DMS 273 treated with DMSO at 0.1 percent for 48 hours (cell line): Measurements from ENCODE around the gene PRR5.

Experiments
- DNase-seq: peaks from one replicate; lab custom pipeline; 2025; lab: John Stamatoyannopoulos, UW

The PRR5 gene

DNA sequence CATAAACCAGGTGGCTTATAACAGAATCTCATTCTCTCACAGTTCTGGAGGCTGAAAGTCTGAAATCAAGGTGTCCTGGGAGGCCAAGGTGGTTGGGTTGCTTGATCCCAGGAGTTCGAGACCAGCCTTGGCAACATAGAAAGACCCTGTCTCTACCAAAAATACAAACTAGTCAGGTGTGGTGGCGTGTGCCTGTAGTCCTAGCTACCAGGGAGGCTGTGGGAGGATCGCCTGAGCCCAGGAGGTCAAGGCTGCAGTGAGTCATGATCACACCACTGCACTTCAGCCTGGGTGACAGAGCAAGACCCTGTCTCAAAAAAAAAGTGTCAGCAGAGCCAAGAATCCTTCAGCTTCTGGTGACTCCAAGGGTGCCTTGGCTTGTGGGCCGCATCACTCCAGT, 8.9 kb upstream of the PRR5 start:
- DNase-seq, result no peak

- no peak for DNase-seq
Observed at GRCh38 chr22:44693756-44694155, 8.2 kb upstream of the PRR5 start.

- no peak for DNase-seq
Observed at GRCh38 chr22:44697423-44698141, 4.4 kb upstream of the PRR5 start.

- DNase-seq, result no peak
Observed at GRCh38 chr22:44698531-44699421, 3.2 kb upstream of the PRR5 start.

- no peak for DNase-seq
Observed at GRCh38 chr22:44700456-44700855, 1.5 kb upstream of the PRR5 start.

- no peak for DNase-seq
Observed at GRCh38 chr22:44701187-44701790, 715 bp upstream of the PRR5 start.

DNA sequence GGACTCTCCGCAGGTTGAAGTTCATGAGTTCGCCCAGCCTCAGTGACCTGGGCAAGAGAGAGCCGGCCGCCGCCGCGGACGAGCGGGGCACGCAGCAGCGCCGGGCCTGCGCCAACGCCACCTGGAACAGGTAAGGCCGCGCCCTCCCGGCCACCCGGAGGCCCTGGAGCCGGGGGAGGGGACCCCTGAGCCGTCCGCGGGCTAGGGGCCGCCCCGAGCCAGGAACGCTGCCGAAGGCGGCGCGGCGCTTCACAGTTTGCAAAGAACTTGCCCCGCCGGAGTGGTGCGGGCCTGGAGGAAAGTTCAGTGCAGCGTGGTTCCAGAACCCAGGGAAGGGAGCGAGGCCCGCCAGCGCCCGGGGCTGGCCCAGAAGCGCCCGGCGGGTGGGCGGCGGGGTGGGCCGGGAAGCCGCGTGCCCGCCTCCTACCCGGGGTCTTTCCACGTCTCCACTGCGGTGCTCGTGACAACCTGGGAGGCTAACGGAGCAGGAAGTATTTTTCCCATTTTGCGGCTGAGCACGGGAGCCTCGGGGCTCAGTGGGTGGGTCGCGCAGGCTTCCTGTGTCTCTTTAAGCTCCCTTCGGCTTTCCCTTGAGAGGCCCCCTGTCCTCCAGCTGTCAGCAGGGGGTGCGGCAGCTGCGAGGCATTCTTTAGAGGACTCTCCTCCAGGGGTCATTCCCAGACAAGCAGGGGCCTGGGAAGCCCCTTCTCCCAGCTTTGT, 635 bp downstream of the PRR5 start:
- no peak for DNase-seq

- no peak for DNase-seq
Observed at GRCh38 chr22:44703255-44703870, 1.4 kb downstream of the PRR5 start.

DNA sequence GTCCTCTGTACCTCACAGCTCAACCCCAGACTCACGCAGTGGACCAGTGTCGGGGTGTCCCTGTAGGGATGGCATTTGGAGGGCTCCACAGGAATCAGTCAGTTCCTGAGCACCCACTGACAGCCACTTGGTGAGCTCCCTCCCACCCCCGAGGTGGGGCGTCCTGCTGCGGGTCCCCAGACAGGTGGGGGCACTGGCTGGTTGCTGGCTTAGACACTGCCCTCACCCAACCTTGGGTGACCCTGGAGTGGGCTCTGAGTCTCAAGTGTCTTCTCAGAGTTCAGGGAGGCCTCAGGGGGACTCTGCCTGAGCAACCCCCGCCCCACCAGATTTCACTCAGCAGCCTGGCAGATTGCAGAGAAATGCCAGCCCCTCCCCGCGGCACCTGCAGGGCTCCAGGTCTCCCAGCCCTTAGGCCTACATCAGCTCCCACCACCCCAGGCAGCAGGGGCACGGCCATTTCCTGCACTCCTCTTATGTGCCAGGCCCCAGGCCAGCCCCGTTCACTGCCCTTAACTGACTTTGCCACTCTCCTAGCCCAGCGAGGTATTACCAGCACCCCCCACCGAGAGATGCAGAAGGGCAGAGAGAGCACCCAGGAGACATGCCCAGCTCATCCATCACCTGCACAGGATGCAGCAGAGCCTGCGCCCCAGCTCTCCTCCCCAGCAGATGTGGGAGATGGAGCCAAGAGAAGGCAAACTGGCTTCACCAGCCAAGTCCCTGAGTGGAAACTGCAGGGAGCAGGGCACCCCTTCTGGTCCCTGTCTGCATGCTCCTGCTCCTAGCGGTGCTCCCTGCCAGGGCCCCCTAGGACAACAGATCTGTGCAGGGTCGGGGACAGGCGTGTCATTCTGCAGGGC, 2.4 kb downstream of the PRR5 start:
- DNase-seq, result no peak

DNA sequence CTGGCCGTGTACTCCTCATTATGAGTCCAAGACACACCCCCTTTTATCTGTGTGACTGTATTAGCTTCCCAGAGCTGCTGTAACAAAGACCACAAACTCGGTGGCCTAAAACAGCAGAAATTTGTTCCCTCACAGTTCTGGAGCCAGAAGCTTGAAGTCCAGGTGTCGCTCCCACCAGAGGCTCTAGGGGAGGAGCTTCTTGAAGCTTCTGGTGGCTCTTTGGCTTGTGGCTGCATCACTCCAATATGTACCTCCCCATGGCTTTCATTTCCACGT, 3.0 kb downstream of the PRR5 start:
- DNase-seq, result no peak

GRCh38 chr22:44706488-44706887, 4.5 kb downstream of the PRR5 start:
- no peak for DNase-seq

DNA sequence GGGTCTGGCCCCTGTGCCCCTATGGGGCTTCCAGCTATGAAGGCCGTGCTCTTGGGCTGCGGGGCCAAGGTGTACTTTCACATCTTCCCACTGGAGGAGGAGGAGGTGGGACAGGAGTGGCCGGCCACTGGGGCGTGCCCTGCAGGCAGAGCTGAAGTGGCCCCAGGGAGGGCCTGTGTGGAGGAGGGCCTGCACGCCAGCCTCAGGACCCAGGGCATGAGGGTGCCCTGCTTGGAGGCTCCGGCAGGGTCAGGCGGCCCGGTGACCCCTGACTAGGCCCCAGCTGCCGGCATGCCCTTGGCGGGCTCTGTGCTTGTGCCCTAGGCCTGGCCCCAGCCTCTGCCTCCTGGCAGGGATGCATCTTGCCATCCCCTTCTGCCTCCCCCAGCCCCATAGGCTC, 5.2 kb downstream of the PRR5 start:
- DNase-seq, result no peak

DNA sequence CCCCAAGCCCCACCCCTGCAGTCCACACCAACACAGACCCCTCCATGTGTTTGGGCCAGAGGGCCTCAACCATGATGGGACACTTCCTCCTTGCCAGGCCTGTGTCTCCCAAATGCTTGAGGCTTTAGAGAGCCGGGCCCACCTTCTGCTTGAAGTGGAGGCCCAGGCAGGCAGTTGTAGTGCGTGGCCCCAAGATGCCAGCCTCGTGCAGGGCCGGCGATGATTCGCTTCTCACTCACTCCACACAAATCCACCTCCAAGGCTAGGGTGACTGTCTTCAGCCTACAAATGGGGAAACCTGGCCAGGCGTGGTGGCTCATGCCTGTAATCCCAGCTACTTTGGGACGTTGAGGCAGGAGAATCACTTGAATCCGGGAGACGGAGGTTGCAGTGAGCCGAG, 5.7 kb downstream of the PRR5 start:
- no peak for DNase-seq

GRCh38 chr22:44709881-44710392, 7.9 kb downstream of the PRR5 start:
- no peak for DNase-seq

GRCh38 chr22:44710474-44711240, 8.7 kb downstream of the PRR5 start:
- DNase-seq, result no peak

DNA sequence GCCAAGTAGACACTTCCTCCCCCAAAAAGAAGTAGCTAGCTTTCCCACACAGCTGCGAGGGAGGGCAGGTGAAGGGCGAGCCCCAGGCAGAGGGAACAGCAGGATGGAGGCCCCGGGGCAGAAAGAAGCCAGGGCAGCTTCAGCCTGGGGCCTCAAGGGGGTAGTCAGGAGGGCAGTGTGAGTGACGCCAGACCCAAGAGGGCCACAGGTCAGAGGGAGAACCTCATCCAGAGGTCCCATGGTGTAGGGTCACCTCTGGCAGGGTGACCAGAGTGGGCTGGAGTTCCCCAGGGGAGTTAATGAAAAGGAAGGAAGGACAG, 9.2 kb downstream of the PRR5 start:
- no peak for DNase-seq

- DNase-seq, result no peak
Observed at GRCh38 chr22:44711690-44712555, 9.9 kb downstream of the PRR5 start.

GRCh38 chr22:44712962-44713361, 11.0 kb downstream of the PRR5 start:
- no peak for DNase-seq

GRCh38 chr22:44714703-44715350, 12.8 kb downstream of the PRR5 start:
- DNase-seq, result no peak
